Lower leg skin (tissue), 4 donors: Measurements from ENCODE around the gene COL19A1. TPM values are rescaled to one million over a fixed set of nuclear protein-coding genes. Genes with fewer than 3 reads are reported as not detected.

Experiments
- DNase-seq, 2 donors: peaks; one replicate each; pipeline ENCODE4 v3.0.0-alpha.2; 2019; ENCODE audit warnings: low spot score in 2 of 2
- H3K4me3 ChIP-seq: fragments of 200-600 bp; sonication (generic); 2 replicates; pipeline ENCODE4 v1.5.1; 2017; ENCODE audit warnings: mild to moderate bottlenecking, low read depth; ENCODE audit not compliant: poor library complexity, severe bottlenecking
- POLR2A ChIP-seq, 2 donors: fragments of 450-650 bp; IDR thresholded peaks; one replicate each; pipeline ENCODE4 v1.6.1; 2016 to 2017; ENCODE audit warnings: antibody characterized with exemption in 2 of 2, mild to moderate bottlenecking in 1 of 2, moderate library complexity in 1 of 2
- WGBS, 2 donors: methylation state at CpG; one replicate each; pipeline ENCODE4 v1.1.5; 2018; 5-methylcytosine and 5-hydroxymethylcytosine counted together
- intact Hi-C: fragments of 100-400 bp; cut with DNase I; formaldehyde crosslinking; loops from one replicate; pipeline ENCODE4 v1.15.0; 2023; ENCODE audit warnings: low total_unique reads
- total RNA-seq, 4 donors: library from RNA; depleted of rRNA; stranded (reverse); fragments of >200 nt; gene quantifications; one replicate each; pipeline ENCODE4 v1.1.0, GENCODE V29; 2016
- TF ChIP-seq, protein P1 (sequence below), 3 donors: fragments of 450-650 bp; IDR thresholded peaks; one replicate each; pipeline ENCODE4 v1.5.1; 2016; ENCODE audit warnings: antibody characterized with exemption in 3 of 3, mild to moderate bottlenecking in 3 of 3, moderate library complexity in 2 of 3

The COL19A1 gene
- total RNA-seq, 4 donors from 2014 or later, result 0.12 to 0.19 TPM; not detected in 2

DNA sequence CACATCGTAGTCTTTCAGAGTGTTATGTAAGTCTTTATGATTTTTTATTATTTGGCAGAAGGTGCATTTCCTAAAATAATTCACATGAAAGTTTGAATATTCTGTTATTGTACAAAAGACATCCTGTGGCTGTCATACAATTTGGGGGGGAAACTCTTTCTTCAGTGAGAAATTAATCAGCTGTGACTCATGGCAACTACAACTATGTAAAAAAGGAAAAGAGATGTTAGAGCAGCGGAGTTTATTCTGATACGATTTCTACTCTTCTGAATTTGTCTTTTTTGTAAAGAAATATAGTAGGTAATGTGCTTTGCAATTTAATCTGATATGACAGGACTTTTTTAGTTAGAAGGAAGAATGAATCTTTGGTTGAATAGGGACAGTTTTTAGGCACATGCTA is 14.2 kb downstream of the COL19A1 start:
- intact Hi-C loops, result no loop called here

DNA sequence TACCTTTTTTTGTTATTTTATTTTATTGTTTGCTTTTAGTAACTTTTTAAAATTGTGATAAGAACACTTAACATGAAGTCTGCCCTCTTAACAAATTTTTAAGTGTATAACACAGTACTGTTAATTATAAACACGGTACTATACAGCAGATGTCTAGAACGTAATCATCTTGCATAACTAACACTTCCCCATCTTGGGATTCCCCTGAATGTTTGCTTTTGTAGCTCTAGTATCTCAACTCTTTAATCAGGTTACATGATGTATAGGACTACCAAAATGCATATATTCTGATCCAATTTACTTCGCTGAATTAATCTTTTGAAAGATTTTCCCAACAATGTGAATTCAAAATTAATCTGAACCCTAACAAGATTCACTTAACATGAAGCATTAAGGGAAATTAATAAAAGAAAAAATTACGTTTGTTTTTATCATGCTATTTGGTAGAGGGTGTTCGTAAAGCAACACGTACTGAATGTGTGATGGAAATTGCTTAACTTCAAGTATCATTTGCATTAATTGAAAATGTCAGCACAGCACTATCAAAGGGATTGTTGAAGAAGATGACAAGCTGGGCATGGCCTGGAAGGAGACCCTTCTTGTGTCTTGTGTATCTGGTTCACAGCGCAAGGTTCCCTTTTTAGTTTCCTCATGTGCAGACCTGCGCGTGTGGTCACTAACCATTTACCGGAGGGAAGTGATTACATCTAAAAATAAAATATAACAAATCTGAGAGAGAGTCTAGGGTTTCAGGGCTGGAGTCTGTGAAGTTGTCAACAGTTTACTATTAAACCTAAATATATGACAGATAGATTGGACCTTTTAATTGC is 15.2 kb downstream of the COL19A1 start:
- WGBS, 2 donors, result 69 to 73% methylated on average over 10 of the region's 10 CpGs
- no peak for DNase-seq
- TF ChIP-seq, protein P1, sequence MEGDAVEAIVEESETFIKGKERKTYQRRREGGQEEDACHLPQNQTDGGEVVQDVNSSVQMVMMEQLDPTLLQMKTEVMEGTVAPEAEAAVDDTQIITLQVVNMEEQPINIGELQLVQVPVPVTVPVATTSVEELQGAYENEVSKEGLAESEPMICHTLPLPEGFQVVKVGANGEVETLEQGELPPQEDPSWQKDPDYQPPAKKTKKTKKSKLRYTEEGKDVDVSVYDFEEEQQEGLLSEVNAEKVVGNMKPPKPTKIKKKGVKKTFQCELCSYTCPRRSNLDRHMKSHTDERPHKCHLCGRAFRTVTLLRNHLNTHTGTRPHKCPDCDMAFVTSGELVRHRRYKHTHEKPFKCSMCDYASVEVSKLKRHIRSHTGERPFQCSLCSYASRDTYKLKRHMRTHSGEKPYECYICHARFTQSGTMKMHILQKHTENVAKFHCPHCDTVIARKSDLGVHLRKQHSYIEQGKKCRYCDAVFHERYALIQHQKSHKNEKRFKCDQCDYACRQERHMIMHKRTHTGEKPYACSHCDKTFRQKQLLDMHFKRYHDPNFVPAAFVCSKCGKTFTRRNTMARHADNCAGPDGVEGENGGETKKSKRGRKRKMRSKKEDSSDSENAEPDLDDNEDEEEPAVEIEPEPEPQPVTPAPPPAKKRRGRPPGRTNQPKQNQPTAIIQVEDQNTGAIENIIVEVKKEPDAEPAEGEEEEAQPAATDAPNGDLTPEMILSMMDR (IDR thresholded peaks at IDR 0.05), result no peak
- TF ChIP-seq POLR2A (IDR thresholded peaks at IDR 0.05), result no peak
- no peak overlapping the region for H3K4me3 ChIP-seq
- intact Hi-C loops, result no loop called here

More for the DNA sequence above, 14.2 kb downstream of the COL19A1 start:
- 65 to 82% methylated on average over 3 of the region's 3 CpGs for WGBS, 2 donors
- DNase-seq, result no peak
- TF ChIP-seq, protein P1 (IDR thresholded peaks at IDR 0.05), result no peak
- no peak for TF ChIP-seq POLR2A (IDR thresholded peaks at IDR 0.05)
- H3K4me3 ChIP-seq, result no peak overlapping the region

DNA sequence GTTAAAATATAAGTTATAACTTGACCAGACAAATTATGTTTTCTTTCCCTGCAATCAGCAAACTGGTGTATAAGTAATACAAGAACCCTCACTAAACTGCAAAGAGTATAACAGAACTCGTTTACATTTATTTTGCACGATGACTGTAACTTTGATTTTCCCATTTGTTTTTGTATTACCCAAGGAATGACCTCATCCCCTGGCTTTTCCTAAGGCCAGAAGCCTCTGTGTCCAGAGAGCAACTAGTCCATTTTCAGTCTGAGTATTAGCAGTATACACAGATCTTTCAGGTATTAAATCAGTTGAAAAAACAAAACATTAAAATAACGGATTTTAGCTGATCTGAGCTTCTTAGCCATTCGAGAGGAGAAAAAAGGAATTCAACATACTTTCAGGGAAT is 17.2 kb downstream of the COL19A1 start:
- no peak for TF ChIP-seq POLR2A (IDR thresholded peaks at IDR 0.05)
- TF ChIP-seq, protein P1 (IDR thresholded peaks at IDR 0.05), result no peak
- intact Hi-C loops, result no loop called here
- no peak overlapping the region for H3K4me3 ChIP-seq
- no peak for DNase-seq
- WGBS, 2 donors, result 70 to 79% methylated on average over 4 of the region's 4 CpGs

DNA sequence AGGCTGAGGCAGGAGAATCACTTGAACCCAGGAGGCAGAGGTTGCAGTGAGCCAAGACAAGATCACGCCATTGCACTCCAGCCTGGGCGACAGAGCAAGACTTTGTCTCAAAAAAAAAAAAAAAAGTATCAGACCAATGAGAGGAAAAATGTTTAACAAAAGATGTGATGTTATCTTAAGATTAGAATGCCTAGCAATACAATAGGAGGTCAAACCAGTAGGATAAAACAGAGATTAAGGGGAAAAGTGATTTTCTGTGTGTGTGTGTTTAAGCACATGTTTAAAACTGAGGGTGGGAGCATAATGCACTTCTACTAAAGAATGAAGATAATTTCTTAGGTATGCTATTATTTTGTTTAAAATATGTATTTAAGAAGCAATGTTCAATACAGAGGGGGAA is 17.9 kb downstream of the COL19A1 start:
- intact Hi-C loops, result no loop called here
- H3K4me3 ChIP-seq, result no peak overlapping the region
- WGBS, 2 donors, result 86 to 91% methylated on average over 2 of the region's 2 CpGs
- DNase-seq, result no peak
- no peak for TF ChIP-seq POLR2A (IDR thresholded peaks at IDR 0.05)
- TF ChIP-seq, protein P1 (IDR thresholded peaks at IDR 0.05), result no peak

DNA sequence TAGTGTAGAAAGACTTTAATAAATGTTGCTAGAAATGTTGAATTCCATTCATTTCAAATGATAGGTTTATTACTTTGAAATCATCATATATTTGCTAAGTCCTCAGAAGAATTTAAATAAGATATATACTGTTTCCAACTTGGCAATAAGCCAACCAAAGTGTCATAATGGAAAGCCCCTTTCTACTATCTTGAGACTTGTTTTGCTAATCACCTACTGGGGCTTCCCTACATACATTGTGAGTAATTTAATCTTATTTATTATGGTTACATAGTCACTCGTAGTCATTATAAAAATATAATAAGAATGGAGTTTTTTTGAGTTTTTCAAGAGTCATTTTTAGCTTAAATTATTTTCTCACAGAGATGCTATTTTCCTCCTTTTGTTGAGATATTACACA is 20.7 kb downstream of the COL19A1 start:
- 47 to 60% methylated on average over 1 of the region's 1 CpG for WGBS, 2 donors
- H3K4me3 ChIP-seq, result no peak overlapping the region
- TF ChIP-seq POLR2A (IDR thresholded peaks at IDR 0.05), result no peak
- TF ChIP-seq, protein P1 (IDR thresholded peaks at IDR 0.05), result no peak
- intact Hi-C loops, result no loop called here
- DNase-seq, result no peak
